ENCODE results near the gene GHRHR. TPM values are rescaled to one million over a fixed set of nuclear protein-coding genes. Genes with fewer than 3 reads are reported as not detected.

Gene GHRHR
- polyA plus RNA-seq, 1 donor from 2014 or later = not detected

GRCh38 chr7:30973292-30973691 is 9.5 kb downstream of the GHRHR start:
- no peaks in the 10 kb centered on the region for H3K9me3 ChIP-seq (ENCODE audit: low read length)
- no peaks in the 10 kb centered on the region for H3K27me3 ChIP-seq (ENCODE audit: insufficient read depth, low read depth, low read length)
- TF ChIP-seq MXI1 (conservative IDR thresholded peaks at IDR 0.05; ENCODE audit: poor library complexity, severe bottlenecking) = no peak
- TF ChIP-seq EZH2 (IDR thresholded peaks at IDR 0.05; ENCODE audit: borderline replicate concordance, insufficient read depth, low read length, poor library complexity, severe bottlenecking) = no peak
- TF ChIP-seq REST (IDR thresholded peaks at IDR 0.05; ENCODE audit: borderline replicate concordance) = no peak
- TF ChIP-seq SMC3 (conservative IDR thresholded peaks at IDR 0.05; ENCODE audit: poor library complexity) = no peak
- TF ChIP-seq RAD21 (conservative IDR thresholded peaks at IDR 0.05) = no peak
- TF ChIP-seq CTCF (IDR thresholded peaks at IDR 0.05; ENCODE audit: poor library complexity, severe bottlenecking) = no peak
- no peak for TF ChIP-seq EP300 (conservative IDR thresholded peaks at IDR 0.05; ENCODE audit: poor library complexity, severe bottlenecking)
- no peak for TF ChIP-seq TAF1 (IDR thresholded peaks at IDR 0.05; ENCODE audit: low read depth)
- H3K4me3 ChIP-seq (ENCODE audit: low read length) = no peak overlapping the region
- H3K79me2 ChIP-seq (replicated peaks; ENCODE audit: insufficient read depth, low read length) = no peaks in the 10 kb centered on the region
- no peaks in the 10 kb centered on the region for H3F3A ChIP-seq (ENCODE audit: insufficient read depth, low read length, poor library complexity, severe bottlenecking)
- no peaks in the 10 kb centered on the region for H3K9me2 ChIP-seq (ENCODE audit: insufficient read depth, low read length)
- H3K27ac ChIP-seq (ENCODE audit: low read length) = no peak overlapping the region
- H3K9ac ChIP-seq (ENCODE audit: low read length) = no peak overlapping the region
- no peak overlapping the region for H3K4me2 ChIP-seq (ENCODE audit: low read length)
- H4K20me1 ChIP-seq (ENCODE audit: insufficient read depth) = no peaks in the 10 kb centered on the region
- no peak overlapping the region for H2AFZ ChIP-seq (ENCODE audit: low read depth, low read length)
- H3K36me3 ChIP-seq (ENCODE audit: insufficient read depth, low read length) = no peaks in the 10 kb centered on the region

GRCh38 chr7:30973791-30974604 is 10.2 kb downstream of the GHRHR start:
- H3K79me2 ChIP-seq (replicated peaks; ENCODE audit: insufficient read depth, low read length) = no peaks in the 10 kb centered on the region
- H3K27me3 ChIP-seq (ENCODE audit: insufficient read depth, low read depth, low read length) = no peaks in the 10 kb centered on the region
- H3K4me2 ChIP-seq (ENCODE audit: low read length) = no peak overlapping the region
- TF ChIP-seq SMC3 (conservative IDR thresholded peaks at IDR 0.05; ENCODE audit: poor library complexity) = no peak
- no peak for TF ChIP-seq EP300 (conservative IDR thresholded peaks at IDR 0.05; ENCODE audit: poor library complexity, severe bottlenecking)
- TF ChIP-seq RAD21 (conservative IDR thresholded peaks at IDR 0.05) = no peak
- TF ChIP-seq CTCF (IDR thresholded peaks at IDR 0.05; ENCODE audit: poor library complexity, severe bottlenecking) = no peak
- TF ChIP-seq REST (IDR thresholded peaks at IDR 0.05; ENCODE audit: borderline replicate concordance) = no peak
- no peak for TF ChIP-seq MXI1 (conservative IDR thresholded peaks at IDR 0.05; ENCODE audit: poor library complexity, severe bottlenecking)
- TF ChIP-seq TAF1 (IDR thresholded peaks at IDR 0.05; ENCODE audit: low read depth) = no peak
- no peak for TF ChIP-seq POLR2AphosphoS5 (IDR thresholded peaks at IDR 0.05)
- no peak for TF ChIP-seq EZH2 (IDR thresholded peaks at IDR 0.05; ENCODE audit: borderline replicate concordance, insufficient read depth, low read length, poor library complexity, severe bottlenecking)
- H4K20me1 ChIP-seq (ENCODE audit: insufficient read depth) = no peaks in the 10 kb centered on the region
- no peak overlapping the region for H3K27ac ChIP-seq (ENCODE audit: low read length)
- H2AFZ ChIP-seq (ENCODE audit: low read depth, low read length) = no peak overlapping the region
- no peaks in the 10 kb centered on the region for H3K9me2 ChIP-seq (ENCODE audit: insufficient read depth, low read length)
- H3K36me3 ChIP-seq (ENCODE audit: insufficient read depth, low read length) = no peaks in the 10 kb centered on the region
- no peak overlapping the region for H3K9ac ChIP-seq (ENCODE audit: low read length)
- H3K9me3 ChIP-seq (ENCODE audit: low read length) = no peaks in the 10 kb centered on the region
- no peaks in the 10 kb centered on the region for H3F3A ChIP-seq (ENCODE audit: insufficient read depth, low read length, poor library complexity, severe bottlenecking)
- H3K4me3 ChIP-seq (ENCODE audit: low read length) = no peak overlapping the region

Measured in neural cell (in vitro differentiated cells).